ENCODE data around the gene TADA2A.
A peak's percentile ranks its signal among the peaks of the same experiment; 100 is the strongest.

The TADA2A gene

GRCh38 chr17:37406635-37407461 is at the start of gene TADA2A, which contains the start of gene ACACA:
TADA2A (plus strand) TSS chr17:37406886; CDS start chr17:37411366, 4,480 bp downstream.
ACACA (minus strand) TSS chr17:37406836; CDS start chr17:37406299, 537 bp downstream.
- DNase-seq: peak; percentile 71 to 73

GRCh38 chr17:37358098-37358829 is 48.4 kb upstream of the TADA2A start:
- DNase-seq: peak; percentile 29 to 38

- peak; percentile 84 to 86 for DNase-seq
These were observed 47.6 kb upstream of the TADA2A start for GRCh38 chr17:37358830-37359681.

- DNase-seq: no peak
These were observed 47.0 kb upstream of the TADA2A start for GRCh38 chr17:37359682-37360188.

- no peak for DNase-seq
These were observed 46.1 kb upstream of the TADA2A start for GRCh38 chr17:37360632-37361031.

- no peak for DNase-seq
These were observed 45.1 kb upstream of the TADA2A start for GRCh38 chr17:37361543-37361942.

- DNase-seq: no peak
These were observed 41.1 kb upstream of the TADA2A start for GRCh38 chr17:37365589-37365988.

- DNase-seq: no peak
These were observed 38.1 kb upstream of the TADA2A start for GRCh38 chr17:37368577-37368976.

- peak; percentile 52 to 53 for DNase-seq
These were observed 33.0 kb upstream of the TADA2A start for GRCh38 chr17:37373530-37374159.

GRCh38 chr17:37375706-37376105 is 31.0 kb upstream of the TADA2A start, which contains the start of gene C17orf78:
C17orf78 (plus strand) TSS chr17:37375985; CDS start chr17:37376093, 108 bp downstream.
- DNase-seq: no peak

GRCh38 chr17:37382056-37382455 is 24.6 kb upstream of the TADA2A start:
- DNase-seq: no peak

GRCh38 chr17:37384560-37385149 is 22.0 kb upstream of the TADA2A start:
- no peak for DNase-seq

GRCh38 chr17:37385474-37385990 is 21.2 kb upstream of the TADA2A start:
- DNase-seq: no peak

GRCh38 chr17:37386462-37386861 is 20.2 kb upstream of the TADA2A start:
- DNase-seq: no peak

- DNase-seq: no peak
These were observed 18.4 kb upstream of the TADA2A start for GRCh38 chr17:37388266-37388665.

- no peak for DNase-seq
These were observed 17.5 kb upstream of the TADA2A start for GRCh38 chr17:37389160-37389559.

- DNase-seq: no peak
These were observed 15.5 kb upstream of the TADA2A start for GRCh38 chr17:37391146-37391545.

GRCh38 chr17:37392024-37392590 is 14.6 kb upstream of the TADA2A start:
- DNase-seq: no peak

- no peak for DNase-seq
These were observed 13.3 kb upstream of the TADA2A start for GRCh38 chr17:37393352-37393751.

GRCh38 chr17:37399265-37399803 is 7.4 kb upstream of the TADA2A start:
- no peak for DNase-seq

GRCh38 chr17:37400505-37400904 is 6.2 kb upstream of the TADA2A start:
- no peak for DNase-seq

Measured in stimulated activated CD4-positive, alpha-beta T cell treated with anti-CD3 and anti-CD28 coated beads, Interleukin-2, amount 100 ng/mL, for 48 hours (primary cell).